ENCODE measurements around the gene XRN1.

GRCh38 chr3:142263112-142263511 lies 184.7 kb downstream of the XRN1 start:
- TF ChIP-seq GATA2 (IDR thresholded peaks at IDR 0.05; ENCODE audit: low read depth, low read length): no peak
- TF ChIP-seq GATA3 (IDR thresholded peaks at IDR 0.05; ENCODE audit: low read depth, low read length): no peak

Measured in SH-SY5Y (cell line).